ENCODE data around the gene PARD3. TPM values are rescaled to one million over a fixed set of nuclear protein-coding genes. Genes with fewer than 3 reads are reported as not detected.

Gene PARD3
- total RNA-seq, 1 donor from 2014 or later, result 0.11 TPM

DNA sequence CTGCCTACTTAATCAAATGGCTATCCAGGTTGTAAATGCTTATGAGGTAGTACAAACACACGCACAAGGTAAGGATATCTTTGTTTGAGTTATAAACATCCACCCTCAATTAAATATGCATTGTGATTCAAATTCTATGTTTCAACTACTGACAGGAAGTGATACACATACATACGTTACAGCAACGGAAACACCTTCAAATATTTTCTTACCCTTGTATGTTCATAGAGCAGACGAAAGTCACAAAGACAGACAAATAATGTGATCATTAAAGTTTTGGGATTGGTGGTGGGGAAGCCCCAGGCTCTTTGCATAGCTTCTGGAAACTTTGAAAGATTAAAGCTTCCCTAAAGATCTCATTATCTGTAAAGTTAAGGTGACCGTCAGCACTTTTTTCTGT, 521.0 kb downstream of the PARD3 start:
- ChIA-PET POLR2A (no interaction called here), CTCF (no interaction called here)
- Mint-ChIP-seq H3K27me3 (no peaks in the 10 kb centered on the region), H3K9me3 (no peaks in the 10 kb centered on the region), H3K4me3 (no peak overlapping the region), H3K4me1 (no peaks in the 10 kb centered on the region), H3K36me3 (ENCODE audit: low read depth) (no peaks in the 10 kb centered on the region), H3K27ac (no peak overlapping the region)
- intact Hi-C loops (cut with micrococcal nuclease), result no loop called here
- TF ChIP-seq, protein P1, sequence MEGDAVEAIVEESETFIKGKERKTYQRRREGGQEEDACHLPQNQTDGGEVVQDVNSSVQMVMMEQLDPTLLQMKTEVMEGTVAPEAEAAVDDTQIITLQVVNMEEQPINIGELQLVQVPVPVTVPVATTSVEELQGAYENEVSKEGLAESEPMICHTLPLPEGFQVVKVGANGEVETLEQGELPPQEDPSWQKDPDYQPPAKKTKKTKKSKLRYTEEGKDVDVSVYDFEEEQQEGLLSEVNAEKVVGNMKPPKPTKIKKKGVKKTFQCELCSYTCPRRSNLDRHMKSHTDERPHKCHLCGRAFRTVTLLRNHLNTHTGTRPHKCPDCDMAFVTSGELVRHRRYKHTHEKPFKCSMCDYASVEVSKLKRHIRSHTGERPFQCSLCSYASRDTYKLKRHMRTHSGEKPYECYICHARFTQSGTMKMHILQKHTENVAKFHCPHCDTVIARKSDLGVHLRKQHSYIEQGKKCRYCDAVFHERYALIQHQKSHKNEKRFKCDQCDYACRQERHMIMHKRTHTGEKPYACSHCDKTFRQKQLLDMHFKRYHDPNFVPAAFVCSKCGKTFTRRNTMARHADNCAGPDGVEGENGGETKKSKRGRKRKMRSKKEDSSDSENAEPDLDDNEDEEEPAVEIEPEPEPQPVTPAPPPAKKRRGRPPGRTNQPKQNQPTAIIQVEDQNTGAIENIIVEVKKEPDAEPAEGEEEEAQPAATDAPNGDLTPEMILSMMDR (IDR thresholded peaks at IDR 0.05), result no peak
- no peak for ATAC-seq (ENCODE audit: low read depth)
- no peak for DNase-seq

DNA sequence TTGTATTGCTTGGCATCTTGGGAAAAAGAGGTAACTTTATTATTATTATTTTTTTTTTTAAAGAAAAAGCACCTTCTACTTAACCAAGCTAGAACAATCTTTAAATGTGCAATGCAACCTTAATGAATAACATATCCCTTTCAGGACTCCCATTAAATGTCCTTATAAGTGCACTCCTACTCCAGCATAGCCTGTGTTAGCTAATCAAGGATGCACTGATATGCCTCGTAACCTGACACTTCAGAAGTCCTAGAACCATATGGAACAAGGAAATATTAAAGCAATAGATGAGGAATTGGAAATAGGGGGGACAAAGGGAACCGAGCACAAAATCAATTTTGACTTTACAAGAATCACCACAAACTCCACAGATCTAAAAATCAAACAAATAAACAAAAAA, 522.4 kb downstream of the PARD3 start:
- no peaks in the 10 kb centered on the region for H3K27me3 Mint-ChIP-seq
- ChIA-PET CTCF (no interaction called here), POLR2A (no interaction called here)
- no peak for DNase-seq
- no peak overlapping the region for H3K4me3 Mint-ChIP-seq
- no peaks in the 10 kb centered on the region for H3K36me3 Mint-ChIP-seq (ENCODE audit: low read depth)
- no peak for ATAC-seq (ENCODE audit: low read depth)
- no peak overlapping the region for H3K27ac Mint-ChIP-seq
- H3K9me3 Mint-ChIP-seq, result no peaks in the 10 kb centered on the region
- TF ChIP-seq, protein P1 (IDR thresholded peaks at IDR 0.05), result no peak
- H3K4me1 Mint-ChIP-seq, result no peaks in the 10 kb centered on the region
- intact Hi-C loops (cut with micrococcal nuclease), result no loop called here

DNA sequence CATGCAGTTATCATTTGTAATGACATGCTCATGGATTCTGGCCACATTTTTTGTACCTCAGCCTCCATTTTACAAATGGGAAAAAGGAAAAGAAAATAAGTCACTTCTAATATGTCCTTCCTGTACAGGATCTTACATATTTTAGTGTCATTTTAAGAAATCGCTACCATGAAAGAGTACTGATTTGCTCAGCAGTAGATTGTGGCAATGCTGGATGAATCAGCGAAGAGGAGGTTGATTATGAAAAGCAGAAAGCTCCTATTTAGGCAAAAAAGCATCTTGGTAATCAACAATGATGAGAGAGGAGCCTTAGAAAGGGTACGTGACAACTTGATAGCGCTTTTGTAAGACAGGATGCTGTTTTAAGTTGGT, 522.9 kb downstream of the PARD3 start:
- POLR2A ChIA-PET, result no interaction called here
- H3K4me3 Mint-ChIP-seq, result no peak overlapping the region
- no peaks in the 10 kb centered on the region for H3K4me1 Mint-ChIP-seq
- no peak overlapping the region for H3K27ac Mint-ChIP-seq
- H3K36me3 Mint-ChIP-seq (ENCODE audit: low read depth), result no peaks in the 10 kb centered on the region
- TF ChIP-seq, protein P1 (IDR thresholded peaks at IDR 0.05), result no peak
- H3K27me3 Mint-ChIP-seq, result no peaks in the 10 kb centered on the region
- intact Hi-C loops (cut with micrococcal nuclease), result no loop called here
- CTCF ChIA-PET, result no interaction called here
- DNase-seq (no peak), ATAC-seq (ENCODE audit: low read depth) (no peak)
- no peaks in the 10 kb centered on the region for H3K9me3 Mint-ChIP-seq

DNA sequence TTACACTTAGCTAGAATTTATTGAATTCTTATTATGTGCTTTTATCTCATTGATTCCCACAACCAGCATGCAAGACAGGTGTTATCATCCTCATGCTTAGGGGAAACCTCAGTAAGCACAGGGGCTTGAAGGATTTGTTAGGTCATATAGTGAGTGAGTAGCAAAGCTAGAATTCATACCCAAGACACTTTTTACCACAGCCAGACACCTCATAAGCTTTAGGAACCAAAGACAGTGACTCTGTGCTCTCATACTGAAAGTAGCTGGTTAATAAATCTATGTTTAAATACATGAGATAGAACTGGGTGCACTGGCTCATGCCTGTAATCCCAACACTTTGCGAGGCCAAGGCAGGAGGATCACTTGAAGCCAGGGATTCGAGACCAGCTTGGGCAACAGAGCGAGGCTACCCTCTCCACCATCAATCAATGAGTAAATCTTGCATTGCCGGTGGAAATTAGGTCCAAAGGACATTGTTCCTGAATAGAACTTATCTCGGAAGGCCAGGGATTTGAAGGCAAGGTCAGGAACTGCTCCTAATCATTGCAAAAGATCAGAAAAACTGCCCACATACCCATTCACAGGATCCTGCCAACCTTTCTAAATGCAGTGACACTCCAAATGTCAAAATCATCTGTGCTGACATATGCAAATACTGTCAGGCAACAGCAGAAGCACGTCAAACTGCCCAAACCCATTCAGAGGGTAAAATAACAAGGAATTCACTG, 523.5 kb downstream of the PARD3 start:
- H3K27me3 Mint-ChIP-seq, result no peaks in the 10 kb centered on the region
- H3K4me3 Mint-ChIP-seq, result no peak overlapping the region
- no peaks in the 10 kb centered on the region for H3K36me3 Mint-ChIP-seq (ENCODE audit: low read depth)
- H3K27ac Mint-ChIP-seq, result no peak overlapping the region
- DNase-seq (no peak), ATAC-seq (ENCODE audit: low read depth) (no peak)
- H3K4me1 Mint-ChIP-seq, result no peaks in the 10 kb centered on the region
- ChIA-PET CTCF (no interaction called here), POLR2A (no interaction called here)
- TF ChIP-seq, protein P1 (IDR thresholded peaks at IDR 0.05), result no peak
- no peaks in the 10 kb centered on the region for H3K9me3 Mint-ChIP-seq
- intact Hi-C loops (cut with micrococcal nuclease), result no loop called here

DNA sequence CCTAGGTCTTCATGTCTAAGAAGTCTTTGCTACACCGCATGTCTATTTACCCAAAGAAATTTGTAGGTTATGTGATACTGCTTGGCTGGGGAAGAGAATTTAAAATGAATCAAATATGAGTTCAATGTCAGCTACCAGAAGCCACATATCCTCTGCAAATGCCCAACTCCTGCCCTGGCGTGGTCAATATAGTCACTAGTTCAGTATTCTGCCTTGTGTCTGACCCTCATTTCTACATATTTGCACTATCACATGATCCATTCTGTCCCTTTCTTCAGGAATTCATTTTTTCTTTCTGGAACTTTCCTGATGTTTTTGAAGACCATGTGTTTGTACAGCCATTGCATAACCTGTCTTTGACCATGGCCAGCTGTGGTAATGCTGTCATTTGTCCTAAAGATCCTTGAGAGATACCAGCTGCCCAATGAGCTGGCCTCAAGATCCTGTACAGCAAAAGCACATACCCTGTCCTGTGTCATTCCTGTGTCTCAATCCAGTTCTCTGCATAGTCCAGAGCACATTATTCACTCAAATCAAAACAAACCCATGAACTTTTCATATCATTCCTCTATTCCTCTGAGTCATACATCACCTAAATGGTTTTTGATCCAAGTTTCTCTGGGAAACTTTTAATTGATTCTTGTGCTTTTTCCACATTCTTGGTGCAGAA, 524.5 kb downstream of the PARD3 start:
- H3K9me3 Mint-ChIP-seq, result no peaks in the 10 kb centered on the region
- ChIA-PET CTCF (no interaction called here), POLR2A (no interaction called here)
- no peaks in the 10 kb centered on the region for H3K36me3 Mint-ChIP-seq (ENCODE audit: low read depth)
- no peaks in the 10 kb centered on the region for H3K27me3 Mint-ChIP-seq
- no peak overlapping the region for H3K27ac Mint-ChIP-seq
- no peak for DNase-seq
- intact Hi-C loops (cut with micrococcal nuclease), result no loop called here
- no peaks in the 10 kb centered on the region for H3K4me1 Mint-ChIP-seq
- TF ChIP-seq, protein P1 (IDR thresholded peaks at IDR 0.05), result no peak
- no peak for ATAC-seq (ENCODE audit: low read depth)
- H3K4me3 Mint-ChIP-seq, result no peak overlapping the region

All from activated B cell treated with CpG ODN at 0.5 μM for 24 hours (primary cell).